Measurements from ENCODE around the gene CERK.

Gene CERK

DNA sequence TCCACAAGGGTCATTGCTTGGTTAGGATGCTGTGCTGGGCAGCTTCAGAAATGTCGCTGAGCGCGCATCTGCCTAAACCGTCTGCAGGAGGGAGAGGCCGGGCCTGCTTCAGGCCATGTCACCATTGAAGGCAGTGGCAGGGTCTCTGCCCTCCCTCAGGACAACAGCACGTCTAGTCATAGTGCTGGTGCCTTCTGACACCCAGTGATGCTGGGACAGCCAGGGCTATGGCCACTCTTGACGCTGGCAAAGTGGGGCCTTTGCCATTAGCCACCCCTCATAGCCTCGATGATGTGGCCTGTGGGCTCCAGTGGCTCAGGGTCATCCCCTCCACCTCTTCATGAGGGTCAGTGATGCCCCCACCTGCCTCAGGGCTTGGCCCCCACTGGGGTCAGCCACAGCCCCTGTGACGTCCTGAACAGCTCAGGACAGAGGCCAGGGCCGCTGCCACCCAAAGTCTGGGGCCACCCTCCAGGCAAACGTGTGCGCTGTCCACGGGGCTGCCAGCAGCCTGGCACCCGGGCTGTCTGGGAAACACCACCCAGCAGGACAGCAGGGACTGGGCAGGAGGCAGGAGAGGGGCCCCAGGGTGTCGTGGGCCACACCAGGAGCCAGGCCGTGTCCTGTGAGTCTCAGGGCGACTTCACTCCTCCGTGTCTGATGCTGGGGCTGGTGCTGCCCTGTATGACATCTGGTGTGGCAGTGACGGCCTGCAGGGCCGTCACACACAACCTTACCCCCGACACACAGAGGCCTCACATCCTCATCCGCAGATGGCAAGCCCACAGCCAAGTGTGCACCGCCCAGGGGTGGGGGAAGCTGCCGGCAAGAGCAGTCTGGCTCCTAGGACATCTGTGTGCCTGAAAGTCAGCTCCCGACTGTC is 42.5 kb downstream of the CERK start:
- DNase-seq, result no peak

- DNase-seq, result no peak
These were observed 43.5 kb downstream of the CERK start for GRCh38 chr22:46694416-46695170.

GRCh38 chr22:46693634-46694415 is 44.2 kb downstream of the CERK start:
- DNase-seq, result no peak

DNA sequence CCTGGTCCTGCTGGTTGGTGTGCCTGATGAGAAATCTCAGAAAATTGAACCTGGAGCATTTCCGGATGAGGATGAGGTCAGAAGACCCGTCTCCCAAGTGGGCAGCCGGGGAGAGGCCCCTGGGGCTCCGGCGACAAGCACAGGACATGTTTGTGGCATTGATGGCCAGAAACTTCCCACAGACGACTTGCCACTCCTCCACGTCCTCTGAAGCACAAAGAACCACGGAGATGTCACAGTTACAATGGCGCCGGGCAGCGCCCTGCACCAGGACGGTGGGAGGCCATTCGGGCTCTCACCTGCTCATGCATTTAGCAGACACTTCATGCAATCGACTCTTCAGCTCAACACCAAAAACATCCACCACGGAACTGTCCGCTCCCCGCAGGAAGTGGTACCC is 46.5 kb downstream of the CERK start:
- DNase-seq, result no peak

GRCh38 chr22:46690146-46690545 is 47.9 kb downstream of the CERK start:
- DNase-seq, result no peak

DNA sequence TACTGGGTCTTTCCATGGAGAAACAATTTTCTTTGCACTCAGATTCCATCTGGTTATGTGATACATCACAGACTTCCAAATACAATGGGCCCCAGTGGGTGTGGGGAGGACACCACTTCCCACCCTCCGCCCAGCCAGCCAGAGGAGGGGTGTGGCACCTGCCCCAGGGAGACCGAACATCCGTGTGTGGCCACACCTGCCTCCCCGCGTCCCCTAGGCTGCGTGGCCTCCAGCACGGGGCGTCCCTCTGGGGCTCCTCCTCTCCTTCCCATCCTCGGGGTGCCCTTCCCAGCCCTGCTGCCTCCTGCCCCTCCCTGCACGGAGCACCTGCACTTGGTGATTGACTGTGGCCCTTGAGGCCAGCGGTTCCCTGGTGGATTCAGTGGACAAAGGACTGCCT is 49.1 kb downstream of the CERK start:
- no peak for DNase-seq

GRCh38 chr22:46687460-46687859 is 50.6 kb downstream of the CERK start:
- DNase-seq, result no peak

GRCh38 chr22:46687048-46687444 is 51.0 kb downstream of the CERK start:
- DNase-seq, result no peak

GRCh38 chr22:46686221-46687047 is 51.6 kb downstream of the CERK start:
- no peak for DNase-seq

DNA sequence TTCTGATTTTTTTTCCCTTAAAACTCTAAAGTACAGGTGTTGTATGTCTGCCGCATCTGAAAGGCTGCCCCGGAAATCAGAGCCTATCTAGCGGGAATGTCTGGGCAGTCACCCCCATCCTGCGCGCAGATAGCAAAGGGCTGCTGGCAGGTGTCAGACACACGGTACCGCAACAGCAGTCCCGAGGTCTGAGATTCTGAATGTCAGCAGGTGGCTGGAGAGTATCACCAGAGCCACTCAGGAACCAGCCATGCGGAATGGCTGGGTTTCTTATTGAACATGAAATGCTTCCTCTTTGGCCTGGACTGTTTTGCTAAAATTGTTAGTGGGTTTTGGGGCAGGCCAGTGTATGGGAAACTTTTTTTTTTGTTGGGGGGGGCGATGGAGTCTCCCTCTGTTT is 53.3 kb downstream of the CERK start:
- DNase-seq, result no peak

GRCh38 chr22:46682011-46682731 is 55.9 kb downstream of the CERK start:
- no peak for DNase-seq

- no peak for DNase-seq
These were observed 57.0 kb downstream of the CERK start for GRCh38 chr22:46681010-46681409.

DNA sequence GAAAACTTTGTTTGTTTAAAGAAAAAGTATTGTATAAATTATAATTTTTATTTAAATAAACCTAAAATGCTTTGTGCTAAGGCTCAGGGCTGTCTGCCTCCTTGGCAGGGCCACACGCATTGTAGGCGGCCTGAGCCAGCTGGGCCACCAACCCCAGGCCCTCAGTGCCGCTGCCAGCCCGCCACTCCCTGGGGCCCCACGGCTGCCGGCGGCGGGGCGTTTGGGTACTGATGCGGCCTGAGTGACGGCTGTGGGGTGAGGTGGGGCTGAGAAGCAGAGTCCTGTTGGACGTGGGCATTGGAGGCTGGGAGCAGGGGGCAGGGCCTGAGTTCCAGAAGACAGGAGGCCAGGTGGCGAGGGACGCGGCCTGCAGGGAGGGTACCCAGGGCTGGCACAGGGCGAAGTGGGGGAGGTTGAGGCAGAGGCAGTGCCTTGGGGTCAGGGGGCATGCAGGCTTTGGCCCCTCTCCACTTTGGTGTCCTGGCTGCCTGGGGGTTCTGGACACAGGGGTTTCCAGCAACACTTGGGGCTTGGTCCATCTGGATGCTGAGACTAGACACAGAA is 58.3 kb downstream of the CERK start:
- DNase-seq, result no peak

- no peak for DNase-seq
These were observed 59.0 kb downstream of the CERK start for GRCh38 chr22:46678785-46679700.

DNA sequence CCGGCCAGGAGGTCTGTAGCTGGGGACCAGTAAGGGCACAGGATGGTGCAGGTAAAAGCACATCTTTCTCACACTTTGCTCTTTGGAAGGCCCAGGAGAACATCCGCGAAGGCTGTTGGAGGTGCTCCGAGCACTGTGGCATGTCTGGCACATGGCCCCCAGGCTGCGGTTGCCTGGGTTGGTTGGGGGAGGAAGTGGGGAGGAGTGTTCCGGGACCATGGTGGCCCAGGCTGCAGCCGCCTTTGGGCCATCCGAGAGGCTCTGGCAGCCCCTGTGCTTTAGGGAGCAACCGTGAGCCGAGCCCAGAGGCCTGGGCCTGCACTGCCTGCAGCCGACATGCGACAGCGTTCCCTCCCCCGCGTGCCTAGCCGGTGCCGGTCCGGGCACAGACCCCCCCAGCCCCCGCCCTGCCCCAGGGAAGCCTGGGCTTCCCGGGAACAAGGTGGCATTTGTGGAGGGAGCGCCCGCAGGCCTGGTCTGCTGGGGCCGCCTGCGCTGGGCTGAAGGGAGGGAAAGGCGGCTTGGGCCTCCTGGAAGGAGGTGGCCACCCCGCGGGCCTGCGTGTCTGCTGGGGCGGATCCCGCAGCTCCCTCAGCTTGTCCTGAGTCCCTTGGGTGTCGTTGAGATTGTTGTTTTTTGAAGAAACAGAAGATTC is 59.9 kb downstream of the CERK start:
- no peak for DNase-seq

DNA sequence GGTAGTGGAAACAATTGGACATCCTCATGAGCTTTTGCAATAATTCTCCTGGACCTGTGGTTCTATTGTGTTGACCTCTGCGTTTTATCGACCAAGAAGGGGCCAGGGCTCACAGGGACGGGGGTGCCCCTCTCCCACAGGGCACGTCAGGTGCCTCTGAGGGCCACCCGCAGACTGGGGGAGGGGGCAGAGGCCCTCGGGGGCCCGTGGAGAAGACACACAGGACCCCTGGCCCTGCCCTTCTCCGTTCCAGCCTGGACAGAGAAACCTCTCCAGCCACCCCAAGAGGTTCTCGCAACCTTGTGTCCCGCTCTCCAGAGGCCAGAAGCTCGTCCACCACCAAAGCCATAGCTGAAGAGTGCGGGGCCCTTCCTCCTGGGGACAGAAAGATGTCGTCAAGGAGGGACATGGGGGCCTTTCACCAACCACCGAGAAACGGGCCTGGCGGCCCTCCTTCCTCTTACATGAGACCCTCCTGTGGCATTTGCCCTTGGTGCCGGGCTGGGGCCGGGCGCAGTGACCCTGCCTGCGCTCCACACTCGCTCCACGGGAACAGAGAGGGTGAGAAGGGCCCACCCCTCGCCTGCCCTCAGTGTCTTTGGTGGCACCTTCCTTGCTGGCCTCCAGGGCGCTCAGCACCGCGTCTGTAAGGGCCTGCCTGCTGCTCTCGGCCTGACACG is 60.6 kb downstream of the CERK start:
- DNase-seq, result no peak

GRCh38 chr22:46676881-46677280 is 61.2 kb downstream of the CERK start:
- no peak for DNase-seq

- DNase-seq, result no peak
These were observed 61.6 kb downstream of the CERK start for GRCh38 chr22:46676479-46676878.

- DNase-seq, result no peak
These were observed 62.1 kb downstream of the CERK start for GRCh38 chr22:46675938-46676337.
